ENCODE measurements around the gene UBE3C.

The UBE3C gene

DNA sequence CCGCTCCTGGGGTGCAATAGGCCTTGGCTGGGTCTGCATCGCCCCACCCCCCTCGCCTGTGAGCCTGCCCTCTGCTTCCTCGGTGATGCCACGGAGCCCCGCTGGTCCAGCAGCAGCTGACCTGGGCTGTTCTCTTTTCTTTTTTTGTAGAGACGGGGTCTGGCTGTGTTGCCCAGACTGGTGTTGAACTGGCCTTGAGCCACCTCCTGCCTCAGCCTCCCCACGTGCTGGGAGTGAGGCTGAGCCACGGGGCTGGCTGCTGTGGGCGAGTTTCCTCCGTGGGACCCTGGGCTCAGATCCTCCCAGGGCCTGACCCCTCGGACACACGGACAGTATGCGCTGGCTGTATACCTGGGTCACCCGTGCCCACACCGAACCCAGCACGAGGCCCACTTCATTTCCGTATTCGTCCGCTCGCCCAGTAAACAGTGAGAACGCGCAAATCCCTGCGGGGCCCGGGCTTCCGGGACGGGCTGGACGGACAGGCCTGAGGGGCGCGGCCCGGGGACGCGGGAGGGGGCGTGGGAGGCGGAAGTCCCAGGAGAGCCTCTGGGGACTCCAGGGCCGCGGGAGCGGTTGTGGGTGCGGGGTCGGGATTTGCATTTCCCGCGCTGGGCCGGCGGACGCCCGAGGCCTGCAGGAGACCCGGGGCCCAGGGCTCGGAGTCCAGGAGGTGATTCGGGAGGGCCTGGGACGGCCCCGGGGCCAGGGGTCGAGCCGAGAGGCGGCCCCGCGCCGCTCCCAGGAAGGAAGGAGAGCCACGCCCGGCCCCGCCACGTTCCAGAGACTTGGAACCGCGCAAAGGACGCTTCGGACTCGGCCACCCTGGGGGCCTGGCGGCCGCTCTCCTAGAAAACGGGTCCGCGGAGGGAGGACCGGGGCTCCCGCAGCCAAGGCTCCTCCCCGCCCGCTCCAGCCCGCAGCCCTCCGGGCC, 140.3 kb downstream of the UBE3C start:
- Histone ChIP-seq H3K9ac (ENCODE audit: low read length) (no peak overlapping the region), H2BK15ac (replicated peaks; ENCODE audit: low read depth) (no peak overlapping the region), H3K23ac (ENCODE audit: low read length) (no peak overlapping the region), H2BK120ac (ENCODE audit: low read depth, low read length) (no peak overlapping the region), H3K4me1 (ENCODE audit: control insufficient read depth, low read depth, low read length) (no peaks in the 10 kb centered on the region), H3K27me3 (ENCODE audit: insufficient read depth, low read length, poor library complexity) (no peaks in the 10 kb centered on the region), H2AK5ac (ENCODE audit: low read length) (no peak overlapping the region), H3K79me2 (ENCODE audit: control insufficient read depth, insufficient read depth, low read length) (no peaks in the 10 kb centered on the region), H2BK5ac (ENCODE audit: low read length) (no peak overlapping the region), H3K4ac (ENCODE audit: low read depth, low read length) (no peak overlapping the region), H4K5ac (ENCODE audit: low read length) (no peak overlapping the region), H3K79me1 (ENCODE audit: low read length) (no peaks in the 10 kb centered on the region), H3K4me3 (ENCODE audit: low read length) (no peak overlapping the region), H3K18ac (ENCODE audit: low read length) (no peak overlapping the region), H3K27ac (ENCODE audit: low read depth, low read length) (no peak overlapping the region), H3K36me3 (ENCODE audit: control insufficient read depth, insufficient read depth, low read length) (no peaks in the 10 kb centered on the region), H3K56ac (ENCODE audit: low read length) (no peak overlapping the region), H4K8ac (ENCODE audit: low read depth, low read length) (no peak overlapping the region), H3K4me2 (ENCODE audit: low read length) (no peak overlapping the region)
- no CpG with 5 or more reads among the region's 77 CpGs for WGBS (ENCODE audit: extremely low coverage, insufficient coverage, low lambda C conversion rate)
- DNase-seq, result no peak

DNA sequence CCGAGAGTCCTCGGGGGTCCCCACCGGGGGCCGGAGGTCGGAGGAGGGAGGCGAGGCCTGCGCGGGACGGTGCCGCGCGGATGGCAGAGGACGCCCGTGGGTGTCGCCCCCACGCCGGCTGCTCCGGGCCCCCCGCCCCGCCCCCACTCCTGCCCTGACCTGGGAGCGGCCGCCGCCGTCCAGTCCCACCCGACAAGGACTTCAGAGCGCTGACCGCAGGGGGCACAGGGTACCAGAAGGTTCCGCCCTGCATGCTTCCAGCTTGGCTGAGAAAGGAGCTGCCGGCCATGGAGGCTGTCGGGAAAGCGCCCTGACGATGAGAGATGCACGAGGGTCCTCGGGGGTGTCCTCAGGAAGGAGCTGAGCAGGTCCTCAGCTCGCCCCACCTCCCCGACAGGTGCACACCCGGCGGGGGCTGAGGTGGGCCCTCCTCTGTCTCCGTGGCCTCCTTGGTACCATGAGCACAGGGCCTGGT, 141.1 kb downstream of the UBE3C start:
- no peak overlapping the region for H3K23ac ChIP-seq (ENCODE audit: low read length)
- DNase-seq, result no peak
- no peak overlapping the region for H3K4me2 ChIP-seq (ENCODE audit: low read length)
- no peaks in the 10 kb centered on the region for H3K36me3 ChIP-seq (ENCODE audit: control insufficient read depth, insufficient read depth, low read length)
- no peak overlapping the region for H2BK120ac ChIP-seq (ENCODE audit: low read depth, low read length)
- H4K5ac ChIP-seq (ENCODE audit: low read length), result no peak overlapping the region
- H3K9ac ChIP-seq (ENCODE audit: low read length), result no peak overlapping the region
- H3K4ac ChIP-seq (ENCODE audit: low read depth, low read length), result no peak overlapping the region
- no peaks in the 10 kb centered on the region for H3K4me1 ChIP-seq (ENCODE audit: control insufficient read depth, low read depth, low read length)
- no peaks in the 10 kb centered on the region for H3K27me3 ChIP-seq (ENCODE audit: insufficient read depth, low read length, poor library complexity)
- no peak overlapping the region for H3K56ac ChIP-seq (ENCODE audit: low read length)
- no peak overlapping the region for H2AK5ac ChIP-seq (ENCODE audit: low read length)
- H3K79me2 ChIP-seq (ENCODE audit: control insufficient read depth, insufficient read depth, low read length), result no peaks in the 10 kb centered on the region
- no peak overlapping the region for H3K18ac ChIP-seq (ENCODE audit: low read length)
- H3K27ac ChIP-seq (ENCODE audit: low read depth, low read length), result no peak overlapping the region
- WGBS (ENCODE audit: extremely low coverage, insufficient coverage, low lambda C conversion rate), result no CpG with 5 or more reads among the region's 39 CpGs
- H3K4me3 ChIP-seq (ENCODE audit: low read length), result no peak overlapping the region
- no peak overlapping the region for H2BK5ac ChIP-seq (ENCODE audit: low read length)
- H4K8ac ChIP-seq (ENCODE audit: low read depth, low read length), result no peak overlapping the region
- no peak overlapping the region for H2BK15ac ChIP-seq (replicated peaks; ENCODE audit: low read depth)
- no peaks in the 10 kb centered on the region for H3K79me1 ChIP-seq (ENCODE audit: low read length)

DNA sequence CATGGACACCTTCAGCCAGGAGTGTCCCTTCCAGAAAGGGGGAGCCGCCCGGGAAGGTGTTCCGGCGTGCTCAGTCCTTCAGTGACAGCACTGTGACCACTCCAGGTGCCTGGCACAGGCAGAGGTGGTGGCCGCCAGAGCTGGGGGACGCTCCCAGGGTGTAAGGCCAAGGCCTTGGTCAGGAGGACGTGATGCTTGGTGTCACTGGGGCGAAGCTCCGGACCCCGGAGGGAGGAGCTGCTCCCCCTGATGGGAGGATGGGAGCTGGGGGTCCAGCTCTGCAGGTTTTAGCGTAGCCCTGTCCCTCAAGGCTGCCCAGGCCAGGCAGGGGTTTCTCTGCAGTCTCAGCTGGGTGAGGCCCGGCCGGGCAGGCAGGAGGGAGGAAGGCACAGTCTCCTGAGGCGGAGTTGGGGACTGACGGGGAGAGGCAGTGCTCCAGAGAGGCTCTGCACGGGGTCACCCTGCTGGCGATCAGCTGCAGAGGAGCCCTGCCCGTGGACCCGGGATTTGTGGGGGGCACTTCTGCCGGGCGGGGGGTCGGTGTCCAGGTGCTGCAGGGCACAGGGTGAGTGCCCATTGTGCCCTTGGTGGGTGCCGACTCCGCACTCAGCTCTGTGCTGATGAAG, 141.6 kb downstream of the UBE3C start:
- no peaks in the 10 kb centered on the region for H3K4me1 ChIP-seq (ENCODE audit: control insufficient read depth, low read depth, low read length)
- no peaks in the 10 kb centered on the region for H3K79me1 ChIP-seq (ENCODE audit: low read length)
- no peaks in the 10 kb centered on the region for H3K36me3 ChIP-seq (ENCODE audit: control insufficient read depth, insufficient read depth, low read length)
- H3K23ac ChIP-seq (ENCODE audit: low read length), result no peak overlapping the region
- no peak overlapping the region for H3K27ac ChIP-seq (ENCODE audit: low read depth, low read length)
- no peak for DNase-seq
- H2BK5ac ChIP-seq (ENCODE audit: low read length), result no peak overlapping the region
- H3K9ac ChIP-seq (ENCODE audit: low read length), result no peak overlapping the region
- no peak overlapping the region for H3K18ac ChIP-seq (ENCODE audit: low read length)
- H3K4me2 ChIP-seq (ENCODE audit: low read length), result no peak overlapping the region
- WGBS (ENCODE audit: extremely low coverage, insufficient coverage, low lambda C conversion rate), result no CpG with 5 or more reads among the region's 24 CpGs
- H2BK15ac ChIP-seq (replicated peaks; ENCODE audit: low read depth), result no peak overlapping the region
- no peak overlapping the region for H4K5ac ChIP-seq (ENCODE audit: low read length)
- H3K4ac ChIP-seq (ENCODE audit: low read depth, low read length), result no peak overlapping the region
- no peak overlapping the region for H3K56ac ChIP-seq (ENCODE audit: low read length)
- no peak overlapping the region for H4K8ac ChIP-seq (ENCODE audit: low read depth, low read length)
- no peaks in the 10 kb centered on the region for H3K27me3 ChIP-seq (ENCODE audit: insufficient read depth, low read length, poor library complexity)
- H2AK5ac ChIP-seq (ENCODE audit: low read length), result no peak overlapping the region
- H3K4me3 ChIP-seq (ENCODE audit: low read length), result no peak overlapping the region
- H2BK120ac ChIP-seq (ENCODE audit: low read depth, low read length), result no peak overlapping the region
- no peaks in the 10 kb centered on the region for H3K79me2 ChIP-seq (ENCODE audit: control insufficient read depth, insufficient read depth, low read length)

DNA sequence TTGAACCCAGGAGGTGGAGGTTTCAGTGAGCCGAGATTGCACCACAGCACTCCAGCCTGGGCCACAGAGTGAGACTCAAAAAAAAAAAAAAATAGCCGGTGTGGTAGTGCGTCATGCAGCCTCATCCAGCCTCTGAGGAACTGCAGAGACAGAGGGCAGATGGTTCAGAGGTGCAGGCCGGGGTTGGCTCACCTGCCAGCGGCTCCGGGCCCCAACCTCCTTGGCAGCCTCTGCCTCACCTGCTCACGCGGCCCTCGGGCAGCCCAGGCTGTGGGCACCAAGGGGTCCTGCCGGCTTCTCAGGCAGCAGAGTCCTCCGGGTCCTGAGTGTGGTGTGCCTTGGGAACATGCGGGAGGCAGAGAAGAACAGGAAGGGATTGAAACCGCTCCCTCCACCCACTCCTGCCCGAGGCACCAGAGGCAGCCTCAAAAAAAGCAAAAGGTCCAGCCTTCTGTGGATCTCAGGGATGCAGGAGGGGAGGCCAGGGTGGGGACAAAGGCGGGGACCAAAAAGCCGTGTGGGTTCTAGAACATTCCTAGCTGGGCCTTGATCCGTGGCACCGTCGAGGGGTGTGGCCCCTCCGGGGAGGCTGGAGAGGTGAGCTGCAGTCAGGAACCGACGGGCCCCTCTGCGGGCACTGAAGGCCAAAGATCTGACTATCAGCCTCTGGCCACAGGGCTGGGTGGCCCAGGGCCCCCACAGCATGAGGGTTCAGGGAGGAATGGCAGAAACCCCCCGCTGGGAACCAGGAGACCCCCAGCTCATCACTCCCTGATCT, 142.7 kb downstream of the UBE3C start:
- Histone ChIP-seq H2AK5ac (ENCODE audit: low read length) (no peak overlapping the region), H3K18ac (ENCODE audit: low read length) (no peak overlapping the region), H2BK5ac (ENCODE audit: low read length) (no peak overlapping the region), H3K79me2 (ENCODE audit: control insufficient read depth, insufficient read depth, low read length) (no peaks in the 10 kb centered on the region), H3K23ac (ENCODE audit: low read length) (no peak overlapping the region), H3K27ac (ENCODE audit: low read depth, low read length) (no peak overlapping the region), H3K56ac (ENCODE audit: low read length) (no peak overlapping the region), H3K36me3 (ENCODE audit: control insufficient read depth, insufficient read depth, low read length) (no peaks in the 10 kb centered on the region), H3K4ac (ENCODE audit: low read depth, low read length) (no peak overlapping the region), H3K4me1 (ENCODE audit: control insufficient read depth, low read depth, low read length) (no peaks in the 10 kb centered on the region), H2BK15ac (replicated peaks; ENCODE audit: low read depth) (no peak overlapping the region), H3K27me3 (ENCODE audit: insufficient read depth, low read length, poor library complexity) (no peaks in the 10 kb centered on the region), H4K8ac (ENCODE audit: low read depth, low read length) (no peak overlapping the region), H3K4me3 (ENCODE audit: low read length) (no peak overlapping the region), H3K79me1 (ENCODE audit: low read length) (no peaks in the 10 kb centered on the region), H4K5ac (ENCODE audit: low read length) (no peak overlapping the region), H3K4me2 (ENCODE audit: low read length) (no peak overlapping the region), H3K9ac (ENCODE audit: low read length) (no peak overlapping the region), H2BK120ac (ENCODE audit: low read depth, low read length) (no peak overlapping the region)
- DNase-seq, result no peak
- no CpG with 5 or more reads among the region's 24 CpGs for WGBS (ENCODE audit: extremely low coverage, insufficient coverage, low lambda C conversion rate)

DNA sequence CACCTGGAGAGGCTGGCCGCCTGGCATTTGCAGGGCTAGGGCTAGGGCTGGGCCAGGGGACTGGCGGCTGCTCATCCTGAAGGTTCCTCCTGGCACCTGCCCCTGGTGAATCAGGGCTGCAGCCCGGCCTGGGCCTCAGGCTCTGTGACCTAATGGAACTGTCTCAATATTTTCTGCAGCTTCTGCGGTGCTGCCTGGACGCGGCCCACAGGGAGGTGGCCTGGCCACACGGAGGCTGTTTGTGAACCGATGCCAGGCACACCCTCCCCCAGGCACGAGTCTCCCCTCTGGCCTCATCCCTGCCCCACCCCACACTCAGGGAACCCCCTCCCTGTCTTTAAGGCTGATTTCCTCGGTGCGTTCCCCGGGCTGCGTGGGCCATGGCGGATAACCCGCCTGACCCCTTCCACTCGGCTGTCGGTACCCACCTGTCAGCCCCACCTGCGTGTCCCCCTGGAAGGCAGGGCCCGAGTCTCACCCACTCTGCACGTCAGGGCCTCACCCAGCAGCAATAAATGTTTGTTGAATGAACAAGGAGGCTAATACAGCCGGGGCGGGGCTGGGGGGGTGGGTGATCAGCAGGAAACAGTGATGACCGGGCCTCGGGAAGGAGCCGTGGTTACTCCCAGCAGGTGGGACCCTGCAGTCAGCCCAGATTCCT, 143.5 kb downstream of the UBE3C start:
- Histone ChIP-seq H2BK15ac (replicated peaks; ENCODE audit: low read depth) (no peak overlapping the region), H3K79me2 (ENCODE audit: control insufficient read depth, insufficient read depth, low read length) (no peaks in the 10 kb centered on the region), H3K4ac (ENCODE audit: low read depth, low read length) (no peak overlapping the region), H3K79me1 (ENCODE audit: low read length) (no peaks in the 10 kb centered on the region), H3K27ac (ENCODE audit: low read depth, low read length) (no peak overlapping the region), H3K18ac (ENCODE audit: low read length) (no peak overlapping the region), H2BK5ac (ENCODE audit: low read length) (no peak overlapping the region), H3K4me2 (ENCODE audit: low read length) (no peak overlapping the region), H3K4me3 (ENCODE audit: low read length) (no peak overlapping the region), H3K56ac (ENCODE audit: low read length) (peak overlapping the region; percentile 49), H3K9ac (ENCODE audit: low read length) (no peak overlapping the region), H3K36me3 (ENCODE audit: control insufficient read depth, insufficient read depth, low read length) (no peaks in the 10 kb centered on the region), H3K4me1 (ENCODE audit: control insufficient read depth, low read depth, low read length) (no peaks in the 10 kb centered on the region), H4K5ac (ENCODE audit: low read length) (no peak overlapping the region), H2AK5ac (ENCODE audit: low read length) (no peak overlapping the region), H3K23ac (ENCODE audit: low read length) (no peak overlapping the region), H2BK120ac (ENCODE audit: low read depth, low read length) (no peak overlapping the region), H4K8ac (ENCODE audit: low read depth, low read length) (no peak overlapping the region), H3K27me3 (ENCODE audit: insufficient read depth, low read length, poor library complexity) (no peaks in the 10 kb centered on the region)
- no CpG with 5 or more reads among the region's 25 CpGs for WGBS (ENCODE audit: extremely low coverage, insufficient coverage, low lambda C conversion rate)
- DNase-seq, result peak; percentile 58

Measured in mesendoderm (in vitro differentiated cells).